HepG2 (cell line): ENCODE results near the gene OR6A2.

Experiments used
- EZH2 ChIP-seq: conservative IDR thresholded peaks from 2 replicates; pipeline ENCODE4 v1.6.1; 2012; ENCODE audit warnings: mild to moderate bottlenecking, low read depth, low read length, moderate library complexity
- ZNF24 ChIP-seq: fragments of 450-650 bp; IDR thresholded peaks from 2 replicates; pipeline ENCODE4 v1.6.1; 2017; ENCODE audit warnings: antibody characterized with exemption, mild to moderate bottlenecking
- TF ChIP-seq, protein P1 (sequence below): sonication (generic); formaldehyde crosslinking; IDR thresholded peaks from 2 replicates; pipeline ENCODE4 v1.4.0; 2020; ENCODE audit warnings: missing genetic modification reagents

DNA sequence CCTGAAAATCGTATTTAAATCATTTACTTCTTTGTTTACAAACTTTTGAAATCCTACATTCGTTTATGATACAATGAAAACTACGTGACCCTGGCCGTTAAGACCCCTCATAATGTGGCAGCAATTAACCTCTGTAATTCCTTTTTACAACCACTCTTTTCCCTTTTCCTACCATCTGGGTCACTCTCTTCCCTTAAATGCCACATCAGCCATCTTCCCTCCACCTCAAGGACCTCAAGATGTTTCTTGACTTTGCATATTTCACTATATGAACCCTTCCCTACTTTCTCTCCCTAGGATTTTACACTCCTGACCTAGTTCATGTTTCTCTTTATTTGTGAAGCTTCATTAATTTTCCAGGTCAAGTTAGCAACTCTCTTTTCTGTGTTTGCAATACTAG lies 54.5 kb downstream of the OR6A2 start:
- no peak for TF ChIP-seq EZH2
- TF ChIP-seq, protein P1, sequence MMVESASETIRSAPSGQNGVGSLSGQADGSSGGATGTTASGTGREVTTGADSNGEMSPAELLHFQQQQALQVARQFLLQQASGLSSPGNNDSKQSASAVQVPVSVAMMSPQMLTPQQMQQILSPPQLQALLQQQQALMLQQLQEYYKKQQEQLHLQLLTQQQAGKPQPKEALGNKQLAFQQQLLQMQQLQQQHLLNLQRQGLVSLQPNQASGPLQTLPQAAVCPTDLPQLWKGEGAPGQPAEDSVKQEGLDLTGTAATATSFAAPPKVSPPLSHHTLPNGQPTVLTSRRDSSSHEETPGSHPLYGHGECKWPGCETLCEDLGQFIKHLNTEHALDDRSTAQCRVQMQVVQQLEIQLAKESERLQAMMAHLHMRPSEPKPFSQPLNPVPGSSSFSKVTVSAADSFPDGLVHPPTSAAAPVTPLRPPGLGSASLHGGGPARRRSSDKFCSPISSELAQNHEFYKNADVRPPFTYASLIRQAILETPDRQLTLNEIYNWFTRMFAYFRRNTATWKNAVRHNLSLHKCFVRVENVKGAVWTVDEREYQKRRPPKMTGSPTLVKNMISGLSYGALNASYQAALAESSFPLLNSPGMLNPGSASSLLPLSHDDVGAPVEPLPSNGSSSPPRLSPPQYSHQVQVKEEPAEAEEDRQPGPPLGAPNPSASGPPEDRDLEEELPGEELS (CRISPR knock-in tag) = no peak
- TF ChIP-seq ZNF24 = no peak
